A673 (cell line): ENCODE results near the gene LRRC8D. TPM values are rescaled to one million over a fixed set of nuclear protein-coding genes. Genes with fewer than 3 reads are reported as not detected.

Experiments
- BruUV-seq: library from RNA; stranded (reverse); fragments of 400-500 nt; replicated peaks from 2 replicates; lab custom pipeline; 2021; lab: Mats Ljungman, UMichigan
- CTCF ChIA-PET: fragments of 300-600 bp; sonication (Branson Sonifier 250); formaldehyde crosslinking; loops from one replicate; lab custom pipeline; 2022; ENCODE audit warnings: antibody characterized with exemption; lab: Charles Lee
- POLR2A ChIA-PET: fragments of 300-600 bp; sonication (Branson Sonifier 250); formaldehyde crosslinking; loops from one replicate; lab custom pipeline; 2022; ENCODE audit warnings: antibody characterized with exemption; ENCODE audit not compliant: low non-redundant PET; lab: Charles Lee
- DNase-seq: peaks from one replicate; pipeline ENCODE4 v3.0.0-alpha.2; 2015; ENCODE audit warnings: low spot score
- H3K27ac ChIP-seq: fragments of 200-600 bp; sonication (generic); 2 replicates; pipeline ENCODE4 v1.5.1; 2016; ENCODE audit warnings: mixed run types, low read depth, mild to moderate bottlenecking, mixed read lengths, antibody characterized with exemption, low read length; ENCODE audit not compliant: poor library complexity, severe bottlenecking
- H3K27me3 ChIP-seq: fragments of 200-600 bp; sonication (generic); replicated peaks from 2 replicates; pipeline ENCODE4 v1.6.1; 2017; ENCODE audit warnings: mixed run types, low read depth, mild to moderate bottlenecking, mixed read lengths, antibody characterized with exemption, low read length; ENCODE audit not compliant: insufficient read depth, poor library complexity
- H3K36me3 ChIP-seq: fragments of 200-600 bp; sonication (generic); 2 replicates; pipeline ENCODE4 v1.6.1; 2016; ENCODE audit warnings: mixed run types, mild to moderate bottlenecking, mixed read lengths, antibody characterized with exemption, low read length; ENCODE audit not compliant: insufficient read depth, poor library complexity, severe bottlenecking
- H3K4me1 ChIP-seq: fragments of 200-600 bp; sonication (generic); 2 replicates; pipeline ENCODE4 v1.6.1; 2017; ENCODE audit warnings: mixed run types, mild to moderate bottlenecking, mixed read lengths, antibody characterized with exemption, low read length; ENCODE audit not compliant: insufficient read depth, poor library complexity, severe bottlenecking
- H3K4me3 ChIP-seq: fragments of 200-600 bp; sonication (generic); 2 replicates; pipeline ENCODE4 v1.5.1; 2016; ENCODE audit warnings: low read depth, mixed run types, mild to moderate bottlenecking, mixed read lengths, low read length; ENCODE audit not compliant: poor library complexity, severe bottlenecking
- H3K9me3 ChIP-seq: fragments of 200-600 bp; sonication (generic); 2 replicates; pipeline ENCODE4 v1.6.1; 2016; ENCODE audit warnings: mixed run types, low read depth, mild to moderate bottlenecking, mixed read lengths, antibody characterized with exemption, low read length; ENCODE audit not compliant: poor library complexity, severe bottlenecking
- CTCF ChIP-seq: fragments of 300-800, 200-600 bp; sonication (generic); conservative IDR thresholded peaks from 2 replicates; pipeline ENCODE4 v1.5.1; 2017; ENCODE audit warnings: low read depth, mild to moderate bottlenecking, antibody characterized with exemption, low read length, moderate library complexity, mixed read lengths
- EZH2 ChIP-seq: fragments of 200-600 bp; sonication (generic); IDR thresholded peaks from 2 replicates; pipeline ENCODE4 v1.6.1; 2017; ENCODE audit warnings: borderline replicate concordance, low read depth, mild to moderate bottlenecking, mixed read lengths, antibody characterized with exemption, low read length; ENCODE audit not compliant: poor library complexity, severe bottlenecking
- intact Hi-C: fragments of 100-400 bp; cut with micrococcal nuclease; formaldehyde crosslinking; loops from one replicate; pipeline ENCODE4 v1.10.0; 2022; ENCODE audit not compliant: unreplicated experiment
- total RNA-seq: library from RNA; stranded (reverse); gene quantifications from 2 replicates; pipeline ENCODE4 v1.2.3, GENCODE V29; 2021

The LRRC8D gene
- total RNA-seq, 1 experiment from 2014 or later = 59.4 TPM

- ChIA-PET CTCF (no interaction called here), POLR2A (interaction anchor here (0.6 kb wide), 1 partner anchor 1245 kb away, joined by 4 read pairs; no protein-coding TSS in a partner anchor)
- Histone ChIP-seq H3K27ac (no peak overlapping the region), H3K27me3 (no peaks in the 10 kb centered on the region), H3K4me1 (no peaks in the 10 kb centered on the region), H3K36me3 (no peaks in the 10 kb centered on the region), H3K4me3 (no peak overlapping the region), H3K9me3 (no peaks in the 10 kb centered on the region)
- intact Hi-C loops = no loop called here
- BruUV-seq = no TSS peak
- no peak for TF ChIP-seq CTCF
- no peak for TF ChIP-seq EZH2
- DNase-seq = no peak
Measured at GRCh38 chr1:89800022-89800655, 20.7 kb upstream of the LRRC8D start.

- no peak for DNase-seq
- H3K9me3 ChIP-seq = no peaks in the 10 kb centered on the region
- no peaks in the 10 kb centered on the region for H3K36me3 ChIP-seq
- no peak overlapping the region for H3K4me3 ChIP-seq
- no TSS peak for BruUV-seq
- no peak overlapping the region for H3K27ac ChIP-seq
- H3K27me3 ChIP-seq = no peaks in the 10 kb centered on the region
- POLR2A ChIA-PET = no interaction called here
- intact Hi-C loops = no loop called here
- H3K4me1 ChIP-seq = no peaks in the 10 kb centered on the region
- TF ChIP-seq EZH2 = no peak
- no peak for TF ChIP-seq CTCF
- CTCF ChIA-PET = no interaction called here
Measured at GRCh38 chr1:89800718-89801117, 20.1 kb upstream of the LRRC8D start.

GRCh38 chr1:89802051-89802450 lies 18.8 kb upstream of the LRRC8D start:
- Histone ChIP-seq H3K9me3 (no peaks in the 10 kb centered on the region), H3K4me3 (no peak overlapping the region), H3K27me3 (no peaks in the 10 kb centered on the region), H3K4me1 (no peaks in the 10 kb centered on the region), H3K27ac (no peak overlapping the region), H3K36me3 (no peaks in the 10 kb centered on the region)
- CTCF ChIA-PET = no interaction called here
- TF ChIP-seq CTCF (no peak), EZH2 (no peak)
- POLR2A ChIA-PET = no interaction called here
- DNase-seq = no peak
- BruUV-seq = no TSS peak
- intact Hi-C loops = no loop called here
